HG03159 (cell line): ENCODE results near the gene MECP2.

Source experiments
- ATAC-seq: cut with Tn5 transposase; IDR thresholded peaks from one replicate; pipeline ENCODE4 v1.9.1; 2021; ENCODE audit warnings: mild to moderate bottlenecking, moderate library complexity; ENCODE audit not compliant: unreplicated experiment

Gene MECP2

DNA sequence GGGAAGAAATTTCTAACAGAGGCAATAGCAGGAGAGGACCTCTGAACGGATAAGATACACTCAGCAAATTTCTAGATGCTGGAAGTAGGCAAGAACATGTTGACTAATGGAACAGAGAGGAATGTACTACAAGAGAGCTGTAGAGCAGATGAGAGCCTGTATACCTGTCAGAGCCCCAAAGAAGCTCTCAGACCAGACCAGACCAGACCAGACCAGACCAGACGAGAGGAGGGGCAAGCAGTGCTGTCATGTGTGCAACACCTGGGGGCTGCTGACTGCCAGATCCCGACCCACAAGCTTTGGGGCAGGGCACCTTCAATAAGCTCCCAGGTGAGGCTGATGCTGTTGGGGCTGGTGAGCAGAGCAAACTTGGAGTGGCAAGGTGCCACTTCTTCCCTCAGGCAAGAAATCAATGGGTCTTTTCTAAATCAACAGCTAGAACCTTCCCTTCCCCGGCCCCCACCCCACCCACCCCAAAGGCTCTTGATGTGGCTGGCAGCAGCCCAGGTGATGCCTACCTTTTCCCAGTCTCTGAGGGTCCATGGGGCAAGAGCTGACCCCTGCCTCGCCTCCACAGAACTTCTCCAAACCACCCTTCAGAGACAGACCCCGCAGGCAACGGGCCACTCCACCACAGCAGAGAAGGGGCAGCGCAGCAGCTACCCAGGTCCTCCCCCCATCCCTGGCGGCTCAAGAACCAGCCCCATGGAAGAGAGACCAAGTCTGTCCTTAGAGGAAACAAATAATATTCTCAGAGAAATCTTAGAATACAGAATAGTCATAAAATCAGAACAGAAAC lies 32.7 kb downstream of the MECP2 start:
- no peak for ATAC-seq

DNA sequence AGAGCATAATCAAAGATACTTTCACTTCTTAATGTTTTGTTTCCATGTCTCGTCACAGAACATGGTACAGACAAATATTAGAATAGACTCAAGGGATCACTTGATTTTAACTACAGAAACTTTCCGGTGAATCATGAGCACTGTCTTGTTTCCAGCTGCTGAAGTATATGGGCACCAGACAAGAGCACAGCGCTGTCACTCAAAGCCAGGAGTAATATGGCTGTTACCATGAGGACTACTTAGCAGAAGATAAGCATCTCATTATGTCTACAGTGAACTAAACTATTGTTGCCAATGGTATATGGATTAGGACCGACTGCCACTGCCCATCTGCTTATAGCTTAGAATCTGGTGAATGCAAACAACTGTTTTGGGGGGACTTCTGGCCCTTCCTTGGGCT lies 34.3 kb downstream of the MECP2 start:
- ATAC-seq, result no peak

DNA sequence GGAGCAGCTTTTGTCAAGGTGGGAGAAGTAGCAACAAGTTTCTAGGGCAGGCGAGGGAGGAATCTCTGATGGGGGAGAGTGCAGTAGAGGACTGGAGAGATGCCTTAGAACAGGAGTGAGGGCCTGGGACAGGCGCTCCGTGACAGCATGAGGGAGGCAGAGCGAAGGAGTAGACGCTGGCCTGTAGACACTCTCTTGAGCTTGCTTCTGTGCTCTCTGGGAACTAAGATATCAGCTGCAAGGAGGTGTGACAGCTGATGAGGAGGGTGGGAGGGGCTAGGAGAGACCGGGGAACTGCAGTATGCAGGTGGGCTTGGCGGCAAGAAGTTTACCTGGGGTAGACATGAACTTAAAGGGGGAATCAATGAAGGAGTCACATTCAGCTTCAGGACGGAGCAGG lies 35.7 kb downstream of the MECP2 start:
- ATAC-seq, result no peak

DNA sequence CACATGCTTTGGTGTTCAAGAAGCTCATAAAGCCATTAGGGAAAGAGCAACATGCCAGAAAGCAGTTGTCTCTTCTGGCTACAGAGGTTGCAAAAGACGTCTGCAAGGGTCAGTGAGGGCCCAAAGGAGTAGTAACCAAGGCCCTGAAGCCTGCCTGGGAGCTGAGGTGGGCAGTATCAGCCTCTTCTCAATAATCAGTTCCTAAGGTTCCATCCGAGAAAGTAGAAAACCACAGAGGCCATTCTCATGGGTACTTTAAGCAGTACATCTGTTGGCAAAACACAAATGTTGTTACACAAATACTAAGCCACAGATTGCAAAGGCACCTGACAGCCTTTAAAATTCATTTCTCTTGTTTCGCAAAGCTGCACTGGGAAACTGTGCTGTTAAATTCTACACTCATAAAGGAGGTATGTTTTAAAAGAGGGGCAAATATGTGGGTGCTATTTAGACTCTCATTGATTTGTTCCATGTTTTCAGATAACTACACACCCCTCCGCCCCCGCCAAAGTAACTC lies 37.7 kb downstream of the MECP2 start:
- no peak for ATAC-seq

DNA sequence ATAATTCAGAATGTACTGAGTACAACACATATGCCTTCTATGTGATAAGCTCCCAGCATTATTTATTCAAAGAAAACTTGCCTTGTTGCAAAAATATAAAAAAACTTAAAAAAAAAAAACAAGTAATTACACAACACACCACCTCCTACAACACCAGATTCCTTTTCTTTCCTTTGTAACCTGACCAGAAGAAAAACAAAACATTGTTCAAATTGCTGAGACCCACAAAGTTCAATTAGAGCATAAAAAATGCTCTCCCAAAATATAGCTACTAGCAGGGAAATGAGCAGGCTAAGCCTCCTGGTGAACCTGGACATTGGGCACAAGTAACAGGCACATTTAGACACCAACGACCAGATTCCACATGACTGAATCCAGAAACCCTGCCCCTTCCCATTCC lies 38.3 kb downstream of the MECP2 start:
- no peak for ATAC-seq

DNA sequence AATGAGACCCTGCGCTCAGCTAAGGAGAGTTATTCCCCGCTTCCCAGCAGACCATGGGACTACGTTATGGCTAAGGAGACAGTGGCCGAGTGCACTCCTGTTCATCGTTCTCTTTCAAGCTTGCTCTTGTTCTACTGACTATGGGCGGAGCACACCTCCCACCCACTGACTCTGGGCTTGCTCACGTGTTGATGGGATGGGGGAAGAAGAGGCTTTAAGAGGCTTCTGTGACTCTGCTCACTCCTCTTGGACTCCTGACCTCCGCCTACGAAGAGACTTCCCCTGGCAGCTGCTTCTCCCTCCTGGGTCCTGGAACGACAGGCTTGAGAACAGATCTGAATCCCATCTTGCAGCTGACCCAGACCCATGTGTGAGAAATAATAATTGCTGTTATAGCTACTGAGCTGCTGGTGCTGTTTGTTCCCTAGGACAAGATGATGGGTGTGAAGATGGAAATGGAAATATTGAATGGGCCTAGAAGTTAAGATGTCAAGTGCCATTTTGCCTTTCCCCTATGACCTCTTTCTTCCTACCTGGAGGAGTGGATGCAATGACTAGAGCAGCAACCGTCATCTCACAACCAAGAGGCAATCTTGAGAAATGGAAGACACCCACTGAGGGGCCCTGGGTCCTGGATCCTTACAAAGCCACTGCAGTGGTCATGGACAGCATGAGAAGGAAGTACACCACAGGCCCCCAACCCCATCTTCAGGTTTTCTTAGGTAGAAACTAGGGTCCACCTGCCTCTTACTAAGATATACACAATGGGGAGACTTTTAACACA lies 39.1 kb downstream of the MECP2 start:
- ATAC-seq, result no peak

DNA sequence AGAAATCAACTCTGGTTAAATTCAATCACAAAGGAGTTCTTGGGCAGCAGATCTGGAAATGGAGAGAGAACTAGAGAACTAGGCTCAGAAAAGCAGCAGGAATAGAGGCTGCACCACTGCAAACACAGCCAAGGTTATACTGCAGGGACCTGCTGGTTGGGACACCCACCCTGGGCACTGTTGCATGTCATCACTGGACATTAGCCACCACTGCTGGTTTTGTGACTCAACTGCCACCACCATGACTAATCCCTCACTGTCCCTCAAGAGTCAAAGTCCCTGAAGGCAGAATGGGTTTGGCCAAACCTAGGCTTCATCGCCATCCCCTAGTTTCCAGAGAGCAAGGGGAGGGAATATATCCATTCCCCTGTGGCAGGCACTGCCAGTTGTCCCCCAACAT lies 39.7 kb downstream of the MECP2 start:
- ATAC-seq, result no peak

DNA sequence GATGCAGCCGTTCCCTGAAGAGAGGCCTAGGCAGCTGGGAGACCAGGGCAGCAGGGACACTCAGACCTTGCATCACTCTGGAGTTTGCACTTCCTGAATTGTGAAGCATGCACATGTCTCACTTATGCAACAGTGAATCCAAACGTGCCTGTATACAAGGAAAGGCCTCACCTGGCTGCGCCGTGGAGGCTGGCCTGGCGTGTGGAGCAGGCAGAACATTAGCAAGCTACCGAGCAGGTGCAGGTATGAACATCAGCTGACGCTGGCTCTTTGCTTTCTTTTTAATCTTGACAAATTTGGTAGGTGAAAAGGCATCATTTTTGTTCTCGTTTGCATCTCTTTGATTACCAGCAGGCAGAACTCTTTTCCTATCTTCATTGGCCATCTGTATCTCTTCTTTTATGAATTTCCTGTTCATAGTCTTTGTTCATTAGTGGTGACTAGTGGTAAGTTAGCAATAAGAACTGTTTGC lies 40.7 kb downstream of the MECP2 start:
- no peak for ATAC-seq

DNA sequence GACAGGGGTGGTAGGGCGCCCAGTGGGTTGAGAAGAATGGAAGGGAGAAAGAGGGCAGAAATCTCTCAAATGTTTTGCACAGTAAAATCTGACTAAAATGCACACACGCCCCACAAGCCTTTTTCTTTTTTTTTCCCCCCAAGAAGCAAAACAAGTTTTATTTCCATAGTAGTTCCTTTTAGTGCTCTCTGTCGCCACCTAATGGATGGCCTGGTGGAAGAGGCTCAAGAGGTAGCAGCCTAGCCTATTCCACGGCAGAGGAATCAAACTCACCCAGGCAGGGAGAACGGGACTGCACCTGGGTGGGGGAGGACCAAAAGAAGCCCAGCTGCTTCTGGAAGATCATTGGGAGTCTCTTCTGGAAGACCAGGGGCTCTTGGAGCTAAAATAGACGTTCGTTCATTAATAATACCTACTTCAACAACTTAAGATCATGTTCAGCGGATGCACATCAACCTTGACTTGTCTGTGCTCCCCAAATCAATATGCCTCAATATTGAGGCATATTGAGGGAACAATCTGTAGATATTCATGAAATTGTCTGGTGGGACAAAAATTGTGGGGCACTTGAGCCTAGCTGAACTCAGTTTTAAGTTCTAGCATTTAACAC lies 46.2 kb downstream of the MECP2 start:
- no peak for ATAC-seq

DNA sequence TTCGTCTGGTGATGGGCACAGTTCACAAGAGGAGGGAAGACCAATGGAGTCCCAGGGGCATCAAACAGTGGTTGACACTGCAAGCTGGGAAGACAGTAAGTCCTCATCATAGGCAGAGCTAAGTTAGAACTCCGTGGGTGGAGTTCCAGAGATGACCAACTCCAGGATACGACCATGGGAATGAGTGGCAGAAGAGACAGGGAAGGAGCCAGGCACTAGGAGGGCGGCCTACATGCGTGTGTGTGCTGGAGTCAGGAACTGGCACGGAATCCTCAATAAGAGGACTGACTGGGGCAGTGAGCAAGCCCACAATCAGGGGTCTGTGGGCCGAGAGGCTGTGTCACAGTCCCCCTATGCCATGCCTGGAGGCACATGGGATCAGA lies 47.4 kb downstream of the MECP2 start:
- ATAC-seq, result no peak

DNA sequence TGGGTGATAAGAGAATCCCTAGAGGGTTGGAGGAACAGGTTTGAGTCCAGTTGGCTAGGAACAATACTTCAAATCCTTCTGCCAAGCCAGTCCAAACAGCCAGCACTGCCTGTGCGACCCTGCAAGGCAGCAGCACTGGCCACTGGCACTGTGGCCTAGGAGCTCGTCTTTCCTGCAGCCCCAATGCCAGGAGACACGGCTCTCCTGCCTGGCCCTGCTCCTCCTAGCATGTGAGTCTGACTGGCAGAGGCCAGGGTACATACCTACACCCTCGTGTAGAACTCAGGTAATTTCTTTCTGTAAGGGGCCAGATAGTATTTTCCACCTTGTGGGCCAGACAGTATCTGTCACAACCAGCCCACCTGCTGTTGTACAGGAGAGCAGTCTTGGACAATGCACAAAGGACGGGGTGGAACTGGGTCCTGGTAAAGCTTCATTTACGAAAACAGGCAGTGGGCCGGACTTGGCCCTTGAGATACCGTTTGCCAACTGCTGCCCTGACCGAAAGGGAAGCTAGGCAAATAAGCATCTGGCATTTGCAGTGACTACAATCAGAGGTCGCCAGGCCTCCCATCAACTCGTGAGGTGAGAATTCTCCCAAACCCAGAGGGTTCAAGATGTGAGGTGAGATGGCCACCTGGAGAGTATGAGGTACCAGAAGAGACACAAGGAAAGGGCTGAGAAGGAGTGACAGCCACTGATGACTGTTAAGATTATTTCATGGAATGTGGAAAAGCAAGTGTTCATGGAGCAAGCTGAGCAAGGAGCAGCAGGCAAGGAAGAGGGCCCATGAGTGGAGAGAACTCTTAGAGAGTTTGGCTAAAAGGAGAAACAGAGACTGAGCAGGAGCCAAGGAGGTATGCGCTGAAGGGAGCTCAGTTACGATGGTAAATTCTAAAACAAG lies 48.1 kb downstream of the MECP2 start:
- ATAC-seq, result no peak

DNA sequence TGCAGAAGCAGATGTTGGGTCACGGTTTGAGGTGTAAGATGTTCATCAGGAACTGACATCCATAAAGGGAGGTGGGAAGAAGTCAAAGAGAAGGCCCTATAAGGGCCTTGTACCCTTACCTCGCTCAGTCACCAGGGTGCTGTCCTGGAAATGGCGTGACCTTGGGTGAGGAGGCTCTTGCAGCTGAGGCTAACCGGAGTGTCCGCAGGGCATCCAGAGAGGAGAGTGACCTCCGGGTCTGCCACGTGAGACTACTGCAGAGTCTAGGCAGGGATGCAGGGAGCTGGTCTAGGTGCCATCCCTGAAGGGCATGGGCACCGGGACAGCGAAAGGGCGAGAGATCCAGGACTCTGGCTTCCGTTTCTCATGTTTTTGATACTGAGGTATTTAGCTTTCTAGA lies 49.1 kb downstream of the MECP2 start:
- no peak for ATAC-seq

DNA sequence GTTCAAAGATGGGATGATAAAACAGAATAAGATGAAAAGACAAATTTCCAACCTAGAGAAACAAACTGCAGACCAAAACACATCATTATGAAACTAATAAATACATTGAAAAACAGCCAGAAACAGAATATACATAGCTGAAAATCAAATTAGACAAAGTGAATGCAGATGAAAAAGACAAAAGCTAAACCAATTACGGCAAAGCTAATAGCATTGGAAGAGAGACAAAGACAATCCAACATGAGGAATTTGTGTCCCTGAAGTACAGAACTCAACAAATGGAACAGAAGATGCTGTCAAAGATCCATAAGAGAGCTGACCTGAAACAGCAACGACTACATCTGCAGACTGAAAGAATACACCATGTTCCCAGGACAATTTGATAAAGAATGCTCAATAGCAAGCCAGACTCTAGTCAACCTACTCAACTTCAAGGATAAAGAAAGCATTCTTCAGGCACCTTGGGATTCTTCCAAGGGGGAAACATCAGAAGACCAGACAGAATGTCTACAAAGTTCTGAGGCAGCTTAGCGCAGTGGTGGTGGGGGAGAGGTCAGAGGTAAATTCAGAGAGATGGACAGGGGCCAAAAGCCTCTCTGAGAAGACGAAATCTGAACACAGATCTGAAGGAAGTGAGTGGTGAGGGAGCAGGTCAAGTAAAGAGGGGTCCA lies 50.4 kb downstream of the MECP2 start:
- ATAC-seq, result no peak

DNA sequence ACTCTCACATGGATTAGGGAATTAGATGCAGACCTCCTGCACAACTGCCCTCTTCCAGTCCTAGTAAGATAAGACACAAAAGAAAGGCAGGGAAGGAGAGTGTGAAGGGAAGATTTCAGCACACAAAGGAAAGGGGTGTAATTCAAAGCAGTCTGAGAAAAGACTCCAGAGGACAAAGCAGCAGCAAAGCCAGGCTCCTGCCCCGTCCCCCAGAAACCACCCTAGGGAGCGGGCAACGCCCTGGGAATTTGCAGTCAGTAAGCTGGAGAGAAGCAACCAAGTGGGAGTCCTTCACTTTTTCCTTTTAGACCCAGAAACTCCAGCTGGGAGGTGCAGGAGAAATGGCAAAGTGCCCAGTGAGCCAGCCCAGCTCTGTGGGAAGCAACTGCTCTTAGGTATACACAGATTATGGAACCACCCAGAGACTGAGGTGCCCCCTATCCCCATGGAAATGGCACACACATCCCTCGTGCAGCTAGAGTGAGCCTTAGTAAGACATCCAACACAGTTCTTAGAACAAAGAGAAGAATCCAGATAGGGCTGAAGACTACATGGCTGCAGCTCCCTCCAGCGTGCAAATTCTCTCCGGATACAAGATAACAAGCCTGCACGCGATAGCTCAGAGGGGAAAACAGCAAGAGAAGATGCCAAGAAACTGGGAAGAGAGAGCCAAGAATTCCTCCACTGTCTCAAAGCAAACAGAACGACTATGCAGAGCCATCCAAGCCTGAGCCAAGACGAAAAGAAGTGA lies 51.3 kb downstream of the MECP2 start:
- no peak for ATAC-seq

DNA sequence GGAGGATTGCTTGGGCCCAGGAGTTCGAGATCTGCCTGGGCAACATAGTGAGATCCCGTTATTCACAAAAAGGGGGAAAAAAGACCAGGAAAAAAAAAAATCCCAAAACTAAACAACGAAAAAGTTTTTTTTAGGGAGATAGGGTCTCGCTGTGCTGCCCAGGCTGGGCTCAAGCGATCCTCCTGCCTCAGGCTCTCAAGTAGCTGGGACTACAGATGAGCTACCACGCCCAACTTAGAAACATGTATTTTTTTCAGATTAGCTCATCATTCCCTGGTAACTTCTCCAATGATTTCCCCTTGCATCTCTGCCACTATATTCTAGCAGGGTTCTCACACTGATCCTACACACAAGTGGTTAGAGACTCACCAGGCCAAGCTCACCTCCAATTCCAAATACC lies 53.4 kb downstream of the MECP2 start:
- ATAC-seq, result no peak

DNA sequence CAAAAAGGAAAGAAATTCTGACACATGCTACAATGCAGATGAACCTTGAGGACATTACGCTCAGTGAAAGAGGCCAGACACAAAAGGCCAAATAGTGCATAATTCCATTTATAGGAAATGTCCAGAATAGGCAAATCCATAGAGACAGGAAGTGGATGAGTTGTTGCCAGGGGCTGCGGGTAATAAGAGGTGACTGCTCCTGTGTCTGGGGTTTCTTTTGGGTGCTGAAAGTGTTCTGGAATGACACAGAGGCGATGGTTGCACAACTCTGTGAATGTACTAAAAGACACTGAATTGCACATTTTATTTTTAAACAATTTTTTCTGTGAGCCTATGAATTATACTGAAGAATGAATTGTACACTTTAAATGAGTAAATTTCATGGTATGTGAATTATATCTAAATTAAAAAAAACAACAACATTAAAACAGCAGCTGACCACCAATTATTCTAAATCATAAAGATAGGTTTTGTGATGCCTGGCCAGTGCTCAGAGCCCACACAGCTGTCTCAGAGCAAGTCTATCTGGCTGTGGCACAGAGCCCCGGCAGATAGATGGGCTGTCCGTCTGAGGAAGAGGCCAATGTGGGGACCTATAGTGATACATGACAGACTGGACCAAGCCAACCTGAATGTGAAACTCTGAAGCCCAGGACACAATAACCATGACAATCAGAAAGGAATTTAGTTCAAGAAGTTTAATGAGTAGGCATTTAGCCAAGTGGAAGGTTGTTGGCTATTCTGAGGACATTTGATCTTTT lies 54.3 kb downstream of the MECP2 start:
- ATAC-seq, result no peak

DNA sequence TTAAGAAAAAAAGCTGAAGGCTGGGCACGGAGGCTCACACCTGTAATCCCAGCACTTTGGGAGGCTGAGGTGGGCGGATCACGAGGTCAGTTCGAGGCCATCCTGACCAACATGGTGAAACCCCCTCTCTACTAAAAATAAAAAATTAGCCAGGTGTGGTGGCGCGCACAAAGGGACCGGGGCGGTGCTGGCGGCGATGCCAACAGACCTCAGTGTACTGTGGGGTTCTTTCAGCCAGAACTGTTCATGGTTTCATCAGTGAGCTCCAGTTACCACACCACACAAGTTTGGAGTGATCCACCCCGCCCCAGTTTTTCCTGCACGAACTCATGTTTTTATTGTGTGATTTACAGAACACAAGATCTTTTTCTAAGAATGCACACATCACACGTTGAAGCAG lies 56.7 kb downstream of the MECP2 start:
- no peak for ATAC-seq

DNA sequence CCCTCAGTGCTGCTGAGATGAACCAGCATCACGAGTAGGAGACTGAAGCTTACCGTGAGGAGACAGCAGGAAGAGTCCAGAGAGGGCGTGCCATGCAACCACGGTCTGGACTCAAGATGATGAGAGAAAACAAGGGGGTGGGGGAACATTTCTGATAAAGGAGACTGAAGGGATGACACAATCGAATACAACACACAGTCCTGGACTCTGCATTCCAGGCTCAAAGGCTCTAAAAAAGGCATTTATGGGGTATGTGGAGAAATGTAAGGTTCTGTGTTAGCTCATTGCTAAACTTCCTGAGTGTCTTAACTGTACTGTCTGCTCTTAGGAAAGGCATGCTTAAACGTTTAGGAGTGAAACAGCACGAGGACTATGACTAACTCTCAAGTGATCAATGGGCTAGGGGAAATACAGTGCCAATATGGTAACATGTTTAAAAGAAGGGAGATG lies 57.2 kb downstream of the MECP2 start:
- no peak for ATAC-seq

DNA sequence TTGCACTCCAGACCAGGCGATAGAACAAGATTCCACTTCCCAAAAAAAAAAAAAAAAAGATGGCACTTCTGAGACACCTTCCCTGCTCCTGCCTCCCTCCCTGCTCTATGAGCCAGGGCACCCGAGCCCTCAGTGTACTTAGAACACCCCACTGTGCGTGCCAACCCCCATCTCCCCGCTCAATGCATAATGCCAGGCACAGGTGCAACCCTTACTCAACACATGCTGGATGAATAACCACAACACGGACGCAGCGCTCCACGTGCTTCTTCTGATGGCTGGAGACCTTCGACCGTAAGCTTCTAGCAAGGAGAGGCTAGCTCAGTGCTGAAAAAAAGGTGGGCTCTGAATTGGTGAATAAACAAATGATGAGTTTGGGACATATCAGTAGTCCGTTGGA lies 57.9 kb downstream of the MECP2 start:
- no peak for ATAC-seq
